HG02870 (cell line): Measurements from ENCODE around the gene ADARB2.
A peak's percentile ranks its signal among the peaks of the same experiment; 100 is the strongest.

Experiments used
- ATAC-seq: cut with Tn5 transposase; IDR thresholded peaks from one replicate; pipeline ENCODE4 v1.9.1; 2021; ENCODE audit warnings: mild to moderate bottlenecking, moderate library complexity; ENCODE audit not compliant: unreplicated experiment

Gene ADARB2

GRCh38 chr10:1736144-1736971, 967 bp downstream of the ADARB2 start:
- ATAC-seq = no peak

- no peak for ATAC-seq
Observed at GRCh38 chr10:1735562-1735961, 1.8 kb downstream of the ADARB2 start.

GRCh38 chr10:1734288-1734687, 3.0 kb downstream of the ADARB2 start:
- no peak for ATAC-seq

- no peak for ATAC-seq
Observed at GRCh38 chr10:1733720-1734119, 3.6 kb downstream of the ADARB2 start.

- ATAC-seq = no peak
Observed at GRCh38 chr10:1732564-1732996, 4.7 kb downstream of the ADARB2 start.

- peak; percentile 54 for ATAC-seq
Observed at GRCh38 chr10:1731592-1731991, 5.7 kb downstream of the ADARB2 start.

GRCh38 chr10:1729751-1730150, 7.6 kb downstream of the ADARB2 start:
- no peak for ATAC-seq

- no peak for ATAC-seq
Observed at GRCh38 chr10:1726861-1727260, 10.5 kb downstream of the ADARB2 start.

- ATAC-seq = no peak
Observed at GRCh38 chr10:1724921-1725488, 12.3 kb downstream of the ADARB2 start.

- ATAC-seq = no peak
Observed at GRCh38 chr10:1716839-1717238, 20.5 kb downstream of the ADARB2 start.

GRCh38 chr10:1715821-1716220, 21.5 kb downstream of the ADARB2 start:
- ATAC-seq = peak; percentile 66

- no peak for ATAC-seq
Observed at GRCh38 chr10:1712944-1713671, 24.2 kb downstream of the ADARB2 start.

GRCh38 chr10:1712314-1712713, 25.0 kb downstream of the ADARB2 start:
- no peak for ATAC-seq

- ATAC-seq = no peak
Observed at GRCh38 chr10:1709161-1709560, 28.2 kb downstream of the ADARB2 start.

- no peak for ATAC-seq
Observed at GRCh38 chr10:1708746-1709145, 28.6 kb downstream of the ADARB2 start.

GRCh38 chr10:1706711-1707110, 30.6 kb downstream of the ADARB2 start:
- no peak for ATAC-seq

- ATAC-seq = no peak
Observed at GRCh38 chr10:1706256-1706655, 31.1 kb downstream of the ADARB2 start.

GRCh38 chr10:1698185-1698584, 39.1 kb downstream of the ADARB2 start:
- ATAC-seq = no peak

GRCh38 chr10:1696106-1696505, 41.2 kb downstream of the ADARB2 start:
- no peak for ATAC-seq

GRCh38 chr10:1690086-1690485, 47.2 kb downstream of the ADARB2 start:
- ATAC-seq = no peak

- no peak for ATAC-seq
Observed at GRCh38 chr10:1688531-1688930, 48.8 kb downstream of the ADARB2 start.

- ATAC-seq = no peak
Observed at GRCh38 chr10:1687623-1688150, 49.6 kb downstream of the ADARB2 start.
